Kidney epithelial cell (primary cell): Measurements from ENCODE around the gene DLG2. TPM values are rescaled to one million over a fixed set of nuclear protein-coding genes. Genes with fewer than 3 reads are reported as not detected.

Source experiments
- DNase-seq: peaks from one replicate; pipeline ENCODE4 v3.0.0-alpha.2; 2010; ENCODE audit warnings: low read depth
- H3K27me3 ChIP-seq: 2 replicates; pipeline ENCODE4 v1.6.0; 2011; ENCODE audit warnings: low read length; ENCODE audit not compliant: control insufficient read depth, insufficient read depth
- H3K36me3 ChIP-seq: 2 replicates; pipeline ENCODE4 v1.5.1; 2011; ENCODE audit warnings: low read length; ENCODE audit not compliant: control insufficient read depth, insufficient read depth
- H3K4me3 ChIP-seq: 2 replicates; pipeline ENCODE4 v1.5.1; 2011; ENCODE audit warnings: low read depth, mild to moderate bottlenecking, control low read depth, low read length
- total RNA-seq: library from RNA; depleted of rRNA; stranded (reverse); fragments of >200 nt; gene quantifications from 2 replicates; pipeline ENCODE4 v1.2.3, GENCODE V29; 2015
- TF ChIP-seq, protein P1 (sequence below): IDR thresholded peaks from 2 replicates; pipeline ENCODE4 v1.5.1; 2011; ENCODE audit warnings: mild to moderate bottlenecking, moderate library complexity, low read length, control low read depth, inconsistent platforms; ENCODE audit not compliant: insufficient read depth, poor library complexity, severe bottlenecking

The DLG2 gene
- total RNA-seq, 1 donor from 2014 or later = 0.75 TPM

DNA sequence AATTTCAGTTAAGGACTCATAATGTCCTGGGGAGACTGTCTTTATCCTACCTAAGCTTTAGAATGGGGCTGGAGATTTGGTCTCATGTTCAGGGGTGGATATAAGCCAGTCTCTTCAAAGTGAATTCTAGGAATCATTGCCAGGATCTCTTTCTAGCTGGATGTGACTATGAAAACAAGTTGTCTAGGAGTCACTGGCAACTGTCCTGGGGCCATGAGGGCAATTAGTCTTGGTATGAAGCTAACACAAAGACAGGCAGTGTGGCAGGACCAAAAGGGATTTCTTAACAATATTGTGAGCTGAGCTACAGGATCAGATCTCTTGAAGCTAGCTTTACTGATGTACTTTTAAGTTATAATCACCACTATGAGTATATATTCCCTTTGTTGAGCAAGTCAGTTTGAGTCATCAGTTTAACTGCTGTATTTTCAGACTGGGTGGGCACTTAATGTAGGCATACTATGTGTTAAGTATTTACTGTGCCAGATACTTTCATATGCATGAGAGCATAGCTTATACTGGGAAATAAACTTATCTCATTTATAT, 1951.0 kb downstream of the DLG2 start:
- DNase-seq = no peak
- TF ChIP-seq, protein P1, sequence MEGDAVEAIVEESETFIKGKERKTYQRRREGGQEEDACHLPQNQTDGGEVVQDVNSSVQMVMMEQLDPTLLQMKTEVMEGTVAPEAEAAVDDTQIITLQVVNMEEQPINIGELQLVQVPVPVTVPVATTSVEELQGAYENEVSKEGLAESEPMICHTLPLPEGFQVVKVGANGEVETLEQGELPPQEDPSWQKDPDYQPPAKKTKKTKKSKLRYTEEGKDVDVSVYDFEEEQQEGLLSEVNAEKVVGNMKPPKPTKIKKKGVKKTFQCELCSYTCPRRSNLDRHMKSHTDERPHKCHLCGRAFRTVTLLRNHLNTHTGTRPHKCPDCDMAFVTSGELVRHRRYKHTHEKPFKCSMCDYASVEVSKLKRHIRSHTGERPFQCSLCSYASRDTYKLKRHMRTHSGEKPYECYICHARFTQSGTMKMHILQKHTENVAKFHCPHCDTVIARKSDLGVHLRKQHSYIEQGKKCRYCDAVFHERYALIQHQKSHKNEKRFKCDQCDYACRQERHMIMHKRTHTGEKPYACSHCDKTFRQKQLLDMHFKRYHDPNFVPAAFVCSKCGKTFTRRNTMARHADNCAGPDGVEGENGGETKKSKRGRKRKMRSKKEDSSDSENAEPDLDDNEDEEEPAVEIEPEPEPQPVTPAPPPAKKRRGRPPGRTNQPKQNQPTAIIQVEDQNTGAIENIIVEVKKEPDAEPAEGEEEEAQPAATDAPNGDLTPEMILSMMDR = no peak
- Histone ChIP-seq H3K4me3 (no peak overlapping the region), H3K36me3 (no peaks in the 10 kb centered on the region), H3K27me3 (no peaks in the 10 kb centered on the region)

DNA sequence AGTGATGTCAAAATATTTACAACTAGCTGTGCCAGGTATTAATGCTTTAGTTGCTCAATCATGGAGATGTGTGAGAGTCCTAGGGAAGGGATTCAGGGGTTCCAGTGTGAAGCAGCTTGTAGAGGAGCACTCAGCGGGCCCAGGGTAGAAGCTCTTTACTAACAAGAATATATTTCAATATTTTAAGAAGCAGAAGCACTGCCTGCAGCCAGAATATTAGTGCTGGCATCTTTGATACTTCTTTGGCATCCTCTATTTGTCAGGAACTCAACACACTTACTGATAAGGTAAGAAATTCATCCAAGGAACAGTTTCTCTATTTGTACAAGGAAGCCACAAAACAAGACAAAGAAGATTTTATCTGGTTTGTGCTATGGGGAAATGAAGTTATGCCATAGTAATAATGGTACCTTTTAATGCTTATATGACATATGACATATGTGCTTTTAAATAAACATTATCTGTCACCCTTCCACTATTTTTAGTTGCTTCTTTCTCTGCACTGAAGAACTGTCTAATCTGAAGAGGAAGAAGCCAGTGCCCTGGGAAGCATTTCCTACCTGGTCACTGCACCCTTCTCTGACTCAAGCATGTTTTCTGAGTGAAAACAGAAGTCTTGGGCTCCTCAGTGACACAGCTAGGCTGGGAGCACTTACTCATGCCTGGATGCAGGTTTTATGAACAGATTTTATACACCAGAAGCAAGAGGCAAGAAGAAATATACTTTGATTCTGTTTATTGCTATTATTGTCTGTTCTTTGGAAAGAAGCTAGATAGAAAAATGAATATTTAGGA, 1952.8 kb downstream of the DLG2 start:
- no peak for DNase-seq
- TF ChIP-seq, protein P1 = no peak
- Histone ChIP-seq H3K36me3 (no peaks in the 10 kb centered on the region), H3K4me3 (no peak overlapping the region), H3K27me3 (no peaks in the 10 kb centered on the region)

DNA sequence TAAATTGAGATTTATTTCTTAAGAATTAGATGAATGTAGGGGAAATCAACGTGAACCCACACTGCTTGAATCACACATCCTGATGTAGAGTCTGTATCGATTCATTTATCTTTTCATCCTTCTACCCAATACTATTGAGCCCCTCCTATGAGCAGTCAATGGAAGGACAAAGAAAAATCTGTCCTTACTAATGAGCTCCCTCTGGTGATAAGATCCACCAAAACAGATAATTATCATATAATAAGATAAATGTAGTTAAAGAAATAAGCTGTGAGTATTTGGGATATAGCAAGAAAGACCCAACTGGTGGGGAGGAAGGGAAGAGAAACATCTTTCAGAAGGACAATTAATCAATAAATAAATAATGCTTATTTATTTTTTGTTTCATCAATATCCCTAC, 1955.9 kb downstream of the DLG2 start:
- Histone ChIP-seq H3K4me3 (no peak overlapping the region), H3K36me3 (no peaks in the 10 kb centered on the region), H3K27me3 (no peaks in the 10 kb centered on the region)
- DNase-seq = no peak
- TF ChIP-seq, protein P1 = no peak

DNA sequence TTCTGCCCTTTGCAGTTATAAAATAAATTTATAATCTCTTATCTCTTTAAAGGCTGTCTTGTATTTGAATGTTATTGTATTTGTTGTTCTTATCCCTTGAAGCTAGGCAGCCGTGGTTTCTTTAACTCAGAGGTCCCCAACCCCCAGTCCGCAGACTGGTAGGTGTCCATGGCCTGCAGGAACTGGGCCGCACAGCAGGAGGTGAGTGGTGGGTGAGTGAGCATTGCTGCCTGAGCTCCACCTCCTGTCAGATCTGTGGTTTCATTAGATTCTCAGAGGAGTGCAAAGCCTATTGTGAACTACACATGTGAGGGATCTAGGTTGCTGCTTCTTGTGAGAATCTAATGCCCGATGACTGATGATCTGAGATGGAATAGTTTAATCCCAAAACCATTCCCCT, 1961.0 kb downstream of the DLG2 start:
- Histone ChIP-seq H3K4me3 (no peak overlapping the region), H3K27me3 (no peaks in the 10 kb centered on the region), H3K36me3 (no peaks in the 10 kb centered on the region)
- TF ChIP-seq, protein P1 = no peak
- no peak for DNase-seq

DNA sequence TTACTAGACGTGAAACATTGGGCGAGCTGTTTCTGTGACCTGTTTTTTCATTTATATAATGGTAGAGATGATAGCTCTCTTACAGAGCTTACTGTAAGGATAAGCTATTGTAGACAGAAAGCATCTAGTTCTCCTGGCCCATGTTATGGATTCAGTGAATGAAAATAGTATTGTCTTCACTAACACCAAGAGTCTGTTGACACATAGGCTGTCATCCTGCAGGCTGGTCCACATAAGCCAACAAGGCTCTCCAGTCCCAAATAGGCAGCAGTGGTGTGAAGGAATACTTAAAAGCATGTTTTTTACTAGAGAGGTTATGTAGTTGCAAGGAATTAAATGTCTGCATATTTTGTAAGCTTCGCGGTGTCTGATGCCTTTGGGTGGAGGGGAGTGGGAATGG, 1963.2 kb downstream of the DLG2 start:
- no peak overlapping the region for H3K4me3 ChIP-seq
- no peak for DNase-seq
- TF ChIP-seq, protein P1 = no peak
- H3K36me3 ChIP-seq = no peaks in the 10 kb centered on the region
- no peaks in the 10 kb centered on the region for H3K27me3 ChIP-seq
